Testis (tissue), 2 donors: Measurements from ENCODE around the gene TPST1.

ENCODE experiments used
- CTCF ChIP-seq, 3 experiments: fragments of 450-650 bp in 2 of 3; fragments of 200-600 bp in 1 of 3; sonication (generic) in 1 of 3; IDR thresholded peaks; one replicate each; pipeline ENCODE4 v1.5.1; 2016 to 2019; ENCODE audit warnings: antibody characterized with exemption in 3 of 3, mild to moderate bottlenecking in 2 of 3, moderate library complexity in 1 of 3
- POLR2A ChIP-seq: fragments of 450-650 bp; IDR thresholded peaks from one replicate; pipeline ENCODE4 v1.6.1; 2017; ENCODE audit warnings: antibody characterized with exemption, mild to moderate bottlenecking, moderate library complexity

GRCh38 chr7:66348959-66349358 lies 143.8 kb downstream of the TPST1 start:
- TF ChIP-seq CTCF (IDR thresholded peaks at IDR 0.05): no peak
- TF ChIP-seq POLR2A: no peak
